ENCODE data around the gene ZNF219.

GRCh38 chr14:21063479-21063878, 35.0 kb downstream of the ZNF219 start:
- TF ChIP-seq EZH2 (conservative IDR thresholded peaks at IDR 0.05; ENCODE audit: low read depth, low read length) (no peak), MTA1 (CRISPR knock-in tag; IDR thresholded peaks at IDR 0.05; ENCODE audit: borderline replicate concordance) (no peak), EEA1 (CRISPR knock-in tag; IDR thresholded peaks at IDR 0.05; ENCODE audit: borderline replicate concordance) (no peak), NONO (IDR thresholded peaks at IDR 0.05) (no peak), NONO (CRISPR knock-in tag; conservative IDR thresholded peaks at IDR 0.05) (no peak), ZFP1 (CRISPR knock-in tag; IDR thresholded peaks at IDR 0.05) (no peak)

All from HepG2 (cell line).